Measurements from ENCODE around the gene FHIT. TPM values are rescaled to one million over a fixed set of nuclear protein-coding genes. Genes with fewer than 3 reads are reported as not detected.
"Not testable (repeated sequence)": the region's sequence is repeated elsewhere in the genome, so short reads cannot be mapped to it uniquely, and the experiment has no call there.

The FHIT gene
- total RNA-seq, 1 donor from 2014 or later = 8.5 TPM

GRCh38 chr3:61008153-61008997 lies 242.9 kb downstream of the FHIT start:
- DNase-seq (ENCODE audit: low spot score) = no peak

GRCh38 chr3:61005591-61005990 lies 245.7 kb downstream of the FHIT start:
- DNase-seq (ENCODE audit: low spot score) = no peak

GRCh38 chr3:60998858-60999257 lies 252.4 kb downstream of the FHIT start:
- no peak for DNase-seq (ENCODE audit: low spot score)

GRCh38 chr3:60992395-60992794 lies 258.9 kb downstream of the FHIT start:
- no peak for DNase-seq (ENCODE audit: low spot score)

GRCh38 chr3:60990442-60990730 lies 260.9 kb downstream of the FHIT start:
- no peak for DNase-seq (ENCODE audit: low spot score)

- DNase-seq (ENCODE audit: low spot score) = no peak
Measured at GRCh38 chr3:60989626-60990441, 261.4 kb downstream of the FHIT start.

- not testable (repeated sequence) for DNase-seq (ENCODE audit: low spot score)
Measured at GRCh38 chr3:60987191-60987590, 264.1 kb downstream of the FHIT start.

- DNase-seq (ENCODE audit: low spot score) = no peak
Measured at GRCh38 chr3:60986552-60986951, 264.7 kb downstream of the FHIT start.

- DNase-seq (ENCODE audit: low spot score) = no peak
Measured at GRCh38 chr3:60983906-60984305, 267.3 kb downstream of the FHIT start.

GRCh38 chr3:60980342-60980692 lies 270.9 kb downstream of the FHIT start:
- DNase-seq (ENCODE audit: low spot score) = no peak

GRCh38 chr3:60979461-60980341 lies 271.6 kb downstream of the FHIT start:
- no peak for DNase-seq (ENCODE audit: low spot score)

GRCh38 chr3:60973321-60973720 lies 277.9 kb downstream of the FHIT start:
- no peak for DNase-seq (ENCODE audit: low spot score)

GRCh38 chr3:60972599-60972998 lies 278.7 kb downstream of the FHIT start:
- DNase-seq (ENCODE audit: low spot score) = no peak

- no peak for DNase-seq (ENCODE audit: low spot score)
Measured at GRCh38 chr3:60970850-60971249, 280.4 kb downstream of the FHIT start.

GRCh38 chr3:60967141-60967540 lies 284.1 kb downstream of the FHIT start:
- no peak for DNase-seq (ENCODE audit: low spot score)

GRCh38 chr3:60957541-60957940 lies 293.7 kb downstream of the FHIT start:
- no peak for DNase-seq (ENCODE audit: low spot score)

- no peak for DNase-seq (ENCODE audit: low spot score)
Measured at GRCh38 chr3:60956729-60957128, 294.5 kb downstream of the FHIT start.

GRCh38 chr3:60955034-60955433 lies 296.2 kb downstream of the FHIT start:
- no peak for DNase-seq (ENCODE audit: low spot score)

GRCh38 chr3:60954048-60954447 lies 297.2 kb downstream of the FHIT start:
- DNase-seq (ENCODE audit: low spot score) = no peak

GRCh38 chr3:60953351-60953750 lies 297.9 kb downstream of the FHIT start:
- DNase-seq (ENCODE audit: low spot score) = no peak

GRCh38 chr3:60952055-60952454 lies 299.2 kb downstream of the FHIT start:
- no peak for DNase-seq (ENCODE audit: low spot score)

- no peak for DNase-seq (ENCODE audit: low spot score)
Measured at GRCh38 chr3:60949146-60949545, 302.1 kb downstream of the FHIT start.

Data from mesenteric fat pad (tissue), 1 donor.